ENCODE data around the gene MAFB.

GRCh38 chr20:40667503-40667902, 21.5 kb downstream of the MAFB start:
- TF ChIP-seq YY1 (IDR thresholded peaks at IDR 0.05; ENCODE audit: insufficient read depth, insufficient read length) (no peak), ZNF274 (IDR thresholded peaks at IDR 0.05; ENCODE audit: low read depth, low read length) (no peak), SUZ12 (IDR thresholded peaks at IDR 0.05; ENCODE audit: extremely low read depth, insufficient read depth, insufficient read length) (no peak)

All from NT2/D1 (cell line).